GM23338 (cell line): Measurements from ENCODE around the gene LARGE1.

ENCODE experiments used
- EZH2 ChIP-seq: fragments of 200-600 bp; sonication (generic); IDR thresholded peaks from one replicate; pipeline ENCODE4 v1.8.0; 2017; ENCODE audit warnings: antibody characterized with exemption, mild to moderate bottlenecking, low read depth; ENCODE audit not compliant: unreplicated experiment
- EZH2phosphoT487 ChIP-seq: fragments of 200-600 bp; sonication (generic); IDR thresholded peaks from one replicate; pipeline ENCODE4 v1.8.1; 2018; ENCODE audit warnings: antibody characterized with exemption; ENCODE audit not compliant: unreplicated experiment
- POLR2AphosphoS5 ChIP-seq: IDR thresholded peaks from 2 replicates; pipeline ENCODE4 v1.6.1; 2016; ENCODE audit warnings: antibody characterized with exemption, low read depth
- TF ChIP-seq, protein P1 (sequence below), 2 experiments: fragments of 200-600 bp in 1 of 2; sonication (generic) in 1 of 2; conservative IDR thresholded peaks; 2 replicates each; pipeline versions ENCODE4 v1.5.1 to v1.6.1; 2016 to 2017; ENCODE audit warnings: antibody characterized with exemption in 2 of 2, low read depth in 2 of 2, mild to moderate bottlenecking in 2 of 2, moderate library complexity in 1 of 2

DNA sequence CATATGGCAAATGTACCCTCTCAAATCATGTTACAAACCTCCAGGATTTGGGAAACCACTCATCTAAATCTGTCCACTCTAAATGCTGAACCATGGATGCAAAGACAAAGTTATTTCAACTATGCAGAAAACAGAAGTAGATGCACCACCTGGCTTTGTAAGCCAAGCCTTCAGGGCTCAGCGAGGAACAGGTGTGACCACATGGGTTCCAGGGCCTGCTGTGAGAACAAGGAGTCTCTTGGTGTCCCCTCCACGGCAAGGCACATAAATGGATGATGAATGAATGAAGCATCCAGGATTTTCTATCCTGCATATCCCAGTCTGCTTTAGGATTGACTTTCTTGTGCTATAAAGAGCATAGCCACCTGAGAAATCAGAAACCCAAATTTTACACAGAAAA, 284.5 kb downstream of the LARGE1 start:
- no peak for TF ChIP-seq EZH2
- TF ChIP-seq, protein P1, sequence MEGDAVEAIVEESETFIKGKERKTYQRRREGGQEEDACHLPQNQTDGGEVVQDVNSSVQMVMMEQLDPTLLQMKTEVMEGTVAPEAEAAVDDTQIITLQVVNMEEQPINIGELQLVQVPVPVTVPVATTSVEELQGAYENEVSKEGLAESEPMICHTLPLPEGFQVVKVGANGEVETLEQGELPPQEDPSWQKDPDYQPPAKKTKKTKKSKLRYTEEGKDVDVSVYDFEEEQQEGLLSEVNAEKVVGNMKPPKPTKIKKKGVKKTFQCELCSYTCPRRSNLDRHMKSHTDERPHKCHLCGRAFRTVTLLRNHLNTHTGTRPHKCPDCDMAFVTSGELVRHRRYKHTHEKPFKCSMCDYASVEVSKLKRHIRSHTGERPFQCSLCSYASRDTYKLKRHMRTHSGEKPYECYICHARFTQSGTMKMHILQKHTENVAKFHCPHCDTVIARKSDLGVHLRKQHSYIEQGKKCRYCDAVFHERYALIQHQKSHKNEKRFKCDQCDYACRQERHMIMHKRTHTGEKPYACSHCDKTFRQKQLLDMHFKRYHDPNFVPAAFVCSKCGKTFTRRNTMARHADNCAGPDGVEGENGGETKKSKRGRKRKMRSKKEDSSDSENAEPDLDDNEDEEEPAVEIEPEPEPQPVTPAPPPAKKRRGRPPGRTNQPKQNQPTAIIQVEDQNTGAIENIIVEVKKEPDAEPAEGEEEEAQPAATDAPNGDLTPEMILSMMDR (conservative IDR thresholded peaks at IDR 0.05; ENCODE audit: low read depth in 2 of 2), result no peak
- no peak for TF ChIP-seq POLR2AphosphoS5
- no peak for TF ChIP-seq EZH2phosphoT487
